Stimulated activated CD4-positive, alpha-beta T cell treated with anti-CD3 and anti-CD28 coated beads, TNF-alpha, amount 100 ng/mL, for 24 hours (primary cell): ENCODE results near the gene GSDME.

Source experiments
- DNase-seq, 3 experiments: peaks; one replicate each; pipeline ENCODE4 v3.0.0-alpha.2; 2020; ENCODE audit warnings: low read depth in 3 of 3

Gene GSDME

GRCh38 chr7:24773646-24774045, 16.4 kb upstream of the GSDME start:
- DNase-seq = no peak

GRCh38 chr7:24769851-24770250, 12.6 kb upstream of the GSDME start:
- DNase-seq = no peak

GRCh38 chr7:24769014-24769830, 12.0 kb upstream of the GSDME start:
- no peak for DNase-seq

- no peak for DNase-seq
Measured at GRCh38 chr7:24767878-24768569, 10.8 kb upstream of the GSDME start.

GRCh38 chr7:24764972-24765744, 7.9 kb upstream of the GSDME start:
- no peak for DNase-seq

GRCh38 chr7:24764011-24764410, 6.7 kb upstream of the GSDME start:
- no peak for DNase-seq

GRCh38 chr7:24763303-24763901, 6.1 kb upstream of the GSDME start:
- DNase-seq = no peak

- no peak for DNase-seq
Measured at GRCh38 chr7:24762771-24763170, 5.5 kb upstream of the GSDME start.

GRCh38 chr7:24760968-24761367, 3.7 kb upstream of the GSDME start:
- DNase-seq = no peak

GRCh38 chr7:24756545-24757352, 515 bp downstream of the GSDME start:
- peak in 2 of 3 experiments; percentile 7 to 18 for DNase-seq

- DNase-seq = no peak
Measured at GRCh38 chr7:24755541-24756407, 1.5 kb downstream of the GSDME start.

GRCh38 chr7:24754906-24755506, 2.3 kb downstream of the GSDME start:
- no peak for DNase-seq

GRCh38 chr7:24752073-24752800, 5.0 kb downstream of the GSDME start:
- no peak for DNase-seq

- no peak for DNase-seq
Measured at GRCh38 chr7:24751484-24751883, 5.8 kb downstream of the GSDME start.

GRCh38 chr7:24750441-24751055, 6.7 kb downstream of the GSDME start:
- DNase-seq = no peak

GRCh38 chr7:24748521-24748920, 8.7 kb downstream of the GSDME start:
- no peak for DNase-seq

GRCh38 chr7:24745355-24745754, 11.9 kb downstream of the GSDME start:
- DNase-seq = no peak

GRCh38 chr7:24743471-24743870, 13.8 kb downstream of the GSDME start:
- no peak for DNase-seq
